Measurements from ENCODE around the gene GPR68.
A peak's percentile ranks its signal among the peaks of the same experiment; 100 is the strongest.

The GPR68 gene

GRCh38 chr14:91255026-91255695 is 10.7 kb upstream of the GPR68 start:
- TF ChIP-seq CTCF (IDR thresholded peaks at IDR 0.05; ENCODE audit: low read depth, low read length, missing control alignments): peak; percentile 4
- no peak for DNase-seq (ENCODE audit: low read depth)
- no peak overlapping the region for H3K4me3 ChIP-seq (ENCODE audit: low read depth, low read length)

- DNase-seq (ENCODE audit: low read depth): no peak
- no peak overlapping the region for H3K4me3 ChIP-seq (ENCODE audit: low read depth, low read length)
- TF ChIP-seq CTCF (IDR thresholded peaks at IDR 0.05; ENCODE audit: low read depth, low read length, missing control alignments): no peak
These were observed 10.0 kb upstream of the GPR68 start for GRCh38 chr14:91254461-91254860.

GRCh38 chr14:91253795-91254323 is 9.4 kb upstream of the GPR68 start:
- H3K4me3 ChIP-seq (ENCODE audit: low read depth, low read length): peak overlapping the region; percentile 51
- no peak for TF ChIP-seq CTCF (IDR thresholded peaks at IDR 0.05; ENCODE audit: low read depth, low read length, missing control alignments)
- DNase-seq (ENCODE audit: low read depth): no peak

GRCh38 chr14:91252871-91253794 is 8.6 kb upstream of the GPR68 start:
- no peak for DNase-seq (ENCODE audit: low read depth)
- TF ChIP-seq CTCF (IDR thresholded peaks at IDR 0.05; ENCODE audit: low read depth, low read length, missing control alignments): peak; percentile 20
- peak overlapping the region; percentile 51 for H3K4me3 ChIP-seq (ENCODE audit: low read depth, low read length)

GRCh38 chr14:91250912-91251311 is 6.4 kb upstream of the GPR68 start:
- DNase-seq (ENCODE audit: low read depth): no peak
- H3K4me3 ChIP-seq (ENCODE audit: low read depth, low read length): no peak overlapping the region
- no peak for TF ChIP-seq CTCF (IDR thresholded peaks at IDR 0.05; ENCODE audit: low read depth, low read length, missing control alignments)

GRCh38 chr14:91249841-91250616 is 5.5 kb upstream of the GPR68 start:
- no peak overlapping the region for H3K4me3 ChIP-seq (ENCODE audit: low read depth, low read length)
- peak; percentile 14 for TF ChIP-seq CTCF (IDR thresholded peaks at IDR 0.05; ENCODE audit: low read depth, low read length, missing control alignments)

More at GRCh38 chr14:91249841-91250616, 5.5 kb upstream of the GPR68 start:
- peak; percentile 77 for DNase-seq (ENCODE audit: low read depth)

All from GM12864 (cell line).